Adipose tissue (tissue), 3 donors: ENCODE measurements around the gene PDCD1. TPM values are rescaled to one million over a fixed set of nuclear protein-coding genes. Genes with fewer than 3 reads are reported as not detected.
"Not testable (repeated sequence)": the region's sequence is repeated elsewhere in the genome, so short reads cannot be mapped to it uniquely, and the experiment has no call there.

ENCODE experiments used
- H3K27ac ChIP-seq: one replicate; pipeline ENCODE4 v1.5.1; 2013; ENCODE audit warnings: low read depth, low read length
- WGBS, 3 donors: extraction: QIAGEN DNeasy Blood & Tissue Kit; methylation state at CpG; one replicate each; pipeline ENCODE4 v1.1.7; 2013; 5-methylcytosine and 5-hydroxymethylcytosine counted together
- polyA plus RNA-seq, 3 donors: library from polyadenylated mRNA; stranded (reverse); fragments of 200-250 nt; gene quantifications; one replicate each; pipeline ENCODE4 v1.2.3, GENCODE V29; 2013
- donor health status: healthy with polysubstance abuse.
- donor health status: Bipolar disorder and iron deficiency.
- donor health status: healthy.

PDCD1 gene
- polyA plus RNA-seq, 3 donors: 0.07 to 0.73 (median 0.45) TPM

GRCh38 chr2:241844831-241845578, 13.7 kb downstream of the PDCD1 start:
- no peak overlapping the region for H3K27ac ChIP-seq
- 63 to 89% (median 82%) methylated on average over 37 of the region's 37 CpGs for whole genome bisulfite sequencing, 3 donors

GRCh38 chr2:241844066-241844728, 14.5 kb downstream of the PDCD1 start:
- 4 to 7% (median 5%) methylated on average over 50 to 58 of the region's 65 CpGs for WGBS, 3 donors
- H3K27ac ChIP-seq: no peak overlapping the region

- WGBS, 3 donors: 40 to 83% (median 51%) methylated on average over 32 to 52 of the region's 52 CpGs
- H3K27ac ChIP-seq: peak overlapping the region; percentile 61
These were observed 15.2 kb downstream of the PDCD1 start for GRCh38 chr2:241843321-241844065.

- 30 to 58% (median 32%) methylated on average over 28 to 29 of the region's 29 CpGs for WGBS, 3 donors
- no peak overlapping the region for H3K27ac ChIP-seq
These were observed 16.0 kb downstream of the PDCD1 start for GRCh38 chr2:241842620-241843211.

GRCh38 chr2:241842067-241842415, 16.7 kb downstream of the PDCD1 start:
- 81 to 86% (median 82%) methylated on average over 11 of the region's 11 CpGs for WGBS, 3 donors
- no peak overlapping the region for H3K27ac ChIP-seq

GRCh38 chr2:241841181-241842066, 17.3 kb downstream of the PDCD1 start:
- WGBS, 3 donors: 83 to 85% (median 84%) methylated on average over 28 of the region's 28 CpGs
- H3K27ac ChIP-seq: no peak overlapping the region

- 51 to 68% (median 63%) methylated on average over 13 of the region's 13 CpGs for WGBS, 3 donors
- no peak overlapping the region for H3K27ac ChIP-seq
These were observed 21.3 kb downstream of the PDCD1 start for GRCh38 chr2:241837197-241837965.

GRCh38 chr2:241836292-241836691, 22.4 kb downstream of the PDCD1 start:
- WGBS, 3 donors: 53 to 61% (median 54%) methylated on average over 6 of the region's 6 CpGs
- H3K27ac ChIP-seq: no peak overlapping the region

- WGBS, 3 donors: 55 to 86% (median 62%) methylated on average over 4 of the region's 4 CpGs
- H3K27ac ChIP-seq: no peak overlapping the region
These were observed 23.1 kb downstream of the PDCD1 start for GRCh38 chr2:241835611-241836010.

GRCh38 chr2:241834527-241835210, 24.0 kb downstream of the PDCD1 start:
- H3K27ac ChIP-seq: no peak overlapping the region
- WGBS, 3 donors: 84 to 92% (median 91%) methylated on average over 10 of the region's 10 CpGs

GRCh38 chr2:241833756-241834526, 24.8 kb downstream of the PDCD1 start:
- H3K27ac ChIP-seq: not testable (repeated sequence)
- 67 to 85% (median 82%) methylated on average over 25 to 28 of the region's 28 CpGs for WGBS, 3 donors

GRCh38 chr2:241833101-241833663, 25.5 kb downstream of the PDCD1 start:
- no peak overlapping the region for H3K27ac ChIP-seq
- 38 to 53% (median 48%) methylated on average over 13 of the region's 13 CpGs for WGBS, 3 donors

- 81 to 90% (median 87%) methylated on average over 2 of the region's 2 CpGs for WGBS, 3 donors
These were observed 31.3 kb downstream of the PDCD1 start for GRCh38 chr2:241827394-241827793.

GRCh38 chr2:241823531-241824437, 34.9 kb downstream of the PDCD1 start:
- WGBS, 3 donors: 82 to 92% (median 90%) methylated on average over 45 of the region's 45 CpGs
- not testable (repeated sequence) for H3K27ac ChIP-seq

More at GRCh38 chr2:241827394-241827793, 31.3 kb downstream of the PDCD1 start:
- H3K27ac ChIP-seq: no peak overlapping the region

- H3K27ac ChIP-seq: no peak overlapping the region
- WGBS, 3 donors: 64 to 79% (median 71%) methylated on average over 14 of the region's 14 CpGs
These were observed 36.5 kb downstream of the PDCD1 start for GRCh38 chr2:241822264-241822623.
